Mesenchymal stem cell (in vitro differentiated cells and primary cell): ENCODE measurements around the gene SLC12A6.

Experiments used
- DNase-seq: peaks from one replicate; pipeline ENCODE4 v3.0.0-alpha.2; 2013
- H2AFZ ChIP-seq: one replicate; pipeline ENCODE4 v1.6.1; 2013; ENCODE audit warnings: low read depth, mild to moderate bottlenecking, control low read depth, inconsistent platforms, low read length, moderate library complexity
- H2AK5ac ChIP-seq: 2 replicates; pipeline ENCODE4 v1.6.1; 2013; ENCODE audit warnings: low read length, moderate library complexity, mild to moderate bottlenecking, inconsistent platforms; ENCODE audit not compliant: severe bottlenecking
- H2BK120ac ChIP-seq: one replicate; pipeline ENCODE4 v1.6.1; 2013; ENCODE audit warnings: low read depth, mild to moderate bottlenecking, inconsistent platforms, low read length, moderate library complexity
- H2BK12ac ChIP-seq, 2 experiments: one replicate each; pipeline ENCODE4 v1.6.1; 2013; ENCODE audit warnings: inconsistent platforms in 2 of 2, low read length in 2 of 2, mild to moderate bottlenecking in 2 of 2, moderate library complexity in 2 of 2, control low read depth in 1 of 2
- H2BK15ac ChIP-seq: one replicate; pipeline ENCODE4 v1.6.1; 2013; ENCODE audit warnings: mild to moderate bottlenecking, low read depth, inconsistent platforms; ENCODE audit not compliant: poor library complexity, severe bottlenecking
- H2BK5ac ChIP-seq: 2 replicates; pipeline ENCODE4 v1.6.1; 2013; ENCODE audit warnings: low read depth, mild to moderate bottlenecking, low read length, control low read depth, inconsistent platforms; ENCODE audit not compliant: poor library complexity, severe bottlenecking
- H3K14ac ChIP-seq, 2 experiments: one replicate each; pipeline ENCODE4 v1.6.1; 2013; ENCODE audit warnings: inconsistent platforms in 2 of 2, low read length in 2 of 2, control low read depth in 1 of 2, mild to moderate bottlenecking in 1 of 2, moderate library complexity in 1 of 2
- H3K18ac ChIP-seq, 2 experiments: one replicate each; pipeline ENCODE4 v1.6.1; 2013; ENCODE audit warnings: inconsistent platforms in 2 of 2, low read length in 2 of 2, control low read depth in 1 of 2, low read depth in 1 of 2, mild to moderate bottlenecking in 1 of 2
- H3K23ac ChIP-seq, 2 experiments: one replicate each; pipeline ENCODE4 v1.6.1; 2013; ENCODE audit warnings: inconsistent platforms in 2 of 2, low read length in 2 of 2, mild to moderate bottlenecking in 2 of 2, moderate library complexity in 2 of 2, control low read depth in 1 of 2
- H3K27ac ChIP-seq: 2 replicates; pipeline ENCODE4 v1.5.1; 2013; ENCODE audit warnings: mild to moderate bottlenecking, moderate library complexity, low read length, control low read depth, inconsistent platforms; ENCODE audit not compliant: poor library complexity, severe bottlenecking
- H3K27me3 ChIP-seq, 2 experiments: 2 replicates each; pipeline versions ENCODE4 v1.6.1 to v1.7.0; 2013; ENCODE audit warnings: low read length in 2 of 2, mild to moderate bottlenecking in 2 of 2, moderate library complexity in 2 of 2, control low read depth in 1 of 2, inconsistent platforms in 1 of 2; ENCODE audit not compliant: control insufficient read depth in 1 of 2, insufficient read depth in 1 of 2
- H3K36me3 ChIP-seq, 2 experiments: 2 replicates each; pipeline versions ENCODE4 v1.6.1 to v1.7.0; 2013; ENCODE audit warnings: low read length in 2 of 2, control low read depth in 1 of 2, inconsistent platforms in 1 of 2, low read depth in 1 of 2, mild to moderate bottlenecking in 1 of 2; ENCODE audit not compliant: insufficient read depth in 2 of 2, control insufficient read depth in 1 of 2
- H3K4ac ChIP-seq, 2 experiments: one replicate each; pipeline ENCODE4 v1.6.1; 2013; ENCODE audit warnings: inconsistent platforms in 2 of 2, low read length in 2 of 2, mild to moderate bottlenecking in 2 of 2, moderate library complexity in 2 of 2, control low read depth in 1 of 2, low read depth in 1 of 2
- H3K4me1 ChIP-seq: 2 replicates; pipeline ENCODE4 v1.6.1; 2013; ENCODE audit warnings: low read depth, low read length, control low read depth; ENCODE audit not compliant: control insufficient read depth, insufficient read depth
- H3K4me2 ChIP-seq: 2 replicates; pipeline ENCODE4 v1.6.1; 2013; ENCODE audit warnings: low read length, mild to moderate bottlenecking, inconsistent platforms; ENCODE audit not compliant: poor library complexity, severe bottlenecking
- H3K4me3 ChIP-seq, 2 experiments: 2 replicates each; pipeline versions ENCODE4 v1.5.1 to v1.7.0; 2013; ENCODE audit warnings: low read length in 2 of 2, mild to moderate bottlenecking in 2 of 2, control low read depth in 1 of 2, low read depth in 1 of 2; ENCODE audit not compliant: insufficient read depth in 1 of 2
- H3K79me1 ChIP-seq: replicated peaks from 2 replicates; pipeline ENCODE4 v1.6.1; 2013; ENCODE audit warnings: mild to moderate bottlenecking, control low read depth, low read length, inconsistent platforms; ENCODE audit not compliant: poor library complexity, severe bottlenecking
- H3K9ac ChIP-seq: 2 replicates; pipeline ENCODE4 v1.7.0; 2013; ENCODE audit warnings: mild to moderate bottlenecking, low read length, moderate library complexity
- H3K9me3 ChIP-seq: 2 replicates; pipeline ENCODE4 v1.7.0; 2013; ENCODE audit warnings: mild to moderate bottlenecking, low read length; ENCODE audit not compliant: control insufficient read depth
- H4K8ac ChIP-seq: one replicate; pipeline ENCODE4 v1.6.1; 2013; ENCODE audit warnings: inconsistent platforms, mild to moderate bottlenecking, low read length, moderate library complexity
- H4K91ac ChIP-seq: one replicate; pipeline ENCODE4 v1.6.1; 2013; ENCODE audit warnings: mild to moderate bottlenecking, low read length, inconsistent platforms
- WGBS: methylation state at CpG from one replicate; pipeline ENCODE4 v1.1.7; 2013; ENCODE audit warnings: mixed read lengths; 5-methylcytosine and 5-hydroxymethylcytosine counted together

The SLC12A6 gene

GRCh38 chr15:34361278-34361677 is 23.7 kb upstream of the SLC12A6 start:
- Histone ChIP-seq H3K4me2 (no peak overlapping the region), H3K4me1 (peaks cover 10% of the 10 kb centered on the region), H2BK5ac (no peak overlapping the region), H2AFZ (no peak overlapping the region), H3K23ac (no peak overlapping the region), H3K18ac (no peak overlapping the region), H3K79me1 (peaks cover 27% of the 10 kb centered on the region), H3K4ac (no peak overlapping the region), H2BK15ac (no peak overlapping the region), H3K14ac (no peak overlapping the region), H2BK120ac (no peak overlapping the region), H3K36me3 (peaks cover 53 to 72% of the 10 kb centered on the region in 2 experiments), H2AK5ac (no peak overlapping the region), H4K91ac (no peak overlapping the region), H4K8ac (no peak overlapping the region), H3K9me3 (no peaks in the 10 kb centered on the region), H3K4me3 (no peak overlapping the region), H3K27me3 (no peaks in the 10 kb centered on the region), H2BK12ac (no peak overlapping the region), H3K9ac (no peak overlapping the region), H3K27ac (no peak overlapping the region)
- no peak for DNase-seq
- 95% methylated on average over 7 of the region's 7 CpGs for WGBS

- Histone ChIP-seq H3K27ac (no peak overlapping the region), H3K18ac (no peak overlapping the region), H2AFZ (no peak overlapping the region), H3K9ac (no peak overlapping the region), H3K9me3 (no peaks in the 10 kb centered on the region), H2BK12ac (no peak overlapping the region), H2BK120ac (no peak overlapping the region), H2BK5ac (no peak overlapping the region), H3K27me3 (no peaks in the 10 kb centered on the region), H3K14ac (no peak overlapping the region), H3K79me1 (peaks cover 20% of the 10 kb centered on the region), H4K91ac (no peak overlapping the region), H3K4me1 (peaks cover 4% of the 10 kb centered on the region), H3K4me2 (no peak overlapping the region), H2AK5ac (no peak overlapping the region), H4K8ac (no peak overlapping the region), H3K4me3 (no peak overlapping the region), H3K4ac (no peak overlapping the region), H3K23ac (no peak overlapping the region), H2BK15ac (no peak overlapping the region), H3K36me3 (peaks cover 62 to 79% of the 10 kb centered on the region in 2 experiments)
- 96% methylated on average over 1 of the region's 1 CpG for WGBS
- DNase-seq = no peak
These were observed 22.7 kb upstream of the SLC12A6 start for GRCh38 chr15:34360298-34360697.

GRCh38 chr15:34359416-34359815 is 21.8 kb upstream of the SLC12A6 start:
- WGBS = 97% methylated on average over 2 of the region's 3 CpGs
- Histone ChIP-seq H3K27me3 (no peaks in the 10 kb centered on the region), H4K8ac (no peak overlapping the region), H3K4me2 (no peak overlapping the region), H3K4me3 (no peak overlapping the region), H2AK5ac (no peak overlapping the region), H2BK5ac (no peak overlapping the region), H3K36me3 (peaks cover 66 to 83% of the 10 kb centered on the region in 2 experiments), H3K23ac (no peak overlapping the region), H2BK12ac (no peak overlapping the region), H3K18ac (no peak overlapping the region), H3K4me1 (no peaks in the 10 kb centered on the region), H3K79me1 (peaks cover 13% of the 10 kb centered on the region), H2BK15ac (no peak overlapping the region), H3K9me3 (no peaks in the 10 kb centered on the region), H2BK120ac (no peak overlapping the region), H4K91ac (no peak overlapping the region), H3K27ac (no peak overlapping the region), H3K9ac (no peak overlapping the region), H2AFZ (no peak overlapping the region), H3K4ac (no peak overlapping the region), H3K14ac (no peak overlapping the region)
- DNase-seq = no peak

DNA sequence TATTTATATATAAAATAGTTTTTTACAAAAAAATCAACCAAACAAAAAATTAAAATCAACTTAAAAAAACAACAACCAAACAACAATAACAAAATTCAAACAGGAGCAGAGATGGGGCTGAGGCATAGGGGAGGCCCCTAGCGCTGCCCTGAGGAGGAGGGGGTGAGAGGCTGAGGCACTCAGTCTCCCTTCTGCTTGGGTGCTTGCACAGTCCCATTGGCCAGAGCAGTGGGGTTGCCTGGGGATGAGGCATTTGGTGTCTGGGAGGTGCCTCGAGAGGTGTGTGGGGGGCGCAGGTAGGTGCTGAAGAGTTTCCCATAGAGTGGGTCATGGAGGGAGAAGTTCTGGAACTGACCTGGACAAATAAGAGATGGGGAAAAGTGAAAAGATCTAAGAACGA is 21.4 kb upstream of the SLC12A6 start:
- H3K4ac ChIP-seq = no peak overlapping the region
- H3K4me2 ChIP-seq = no peak overlapping the region
- H3K9ac ChIP-seq = no peak overlapping the region
- H3K4me3 ChIP-seq = no peak overlapping the region
- no peaks in the 10 kb centered on the region for H3K4me1 ChIP-seq
- H3K79me1 ChIP-seq = peaks cover 11% of the 10 kb centered on the region
- H4K8ac ChIP-seq = no peak overlapping the region
- H2BK120ac ChIP-seq = no peak overlapping the region
- no peak overlapping the region for H3K23ac ChIP-seq
- WGBS = over 99% methylated on average over 4 of the region's 4 CpGs
- peaks cover 68 to 85% of the 10 kb centered on the region in 2 experiments for H3K36me3 ChIP-seq
- H2BK5ac ChIP-seq = no peak overlapping the region
- H3K9me3 ChIP-seq = no peaks in the 10 kb centered on the region
- no peak overlapping the region for H2AK5ac ChIP-seq
- no peaks in the 10 kb centered on the region for H3K27me3 ChIP-seq
- H3K14ac ChIP-seq = no peak overlapping the region
- no peak overlapping the region for H2BK15ac ChIP-seq
- H3K18ac ChIP-seq = no peak overlapping the region
- no peak overlapping the region for H3K27ac ChIP-seq
- no peak overlapping the region for H2AFZ ChIP-seq
- H4K91ac ChIP-seq = no peak overlapping the region
- H2BK12ac ChIP-seq = no peak overlapping the region
- DNase-seq = no peak
